Hepatocyte (in vitro differentiated cells): ENCODE data around the gene IL20RA. TPM values are rescaled to one million over a fixed set of nuclear protein-coding genes. Genes with fewer than 3 reads are reported as not detected.
A peak's percentile ranks its signal among the peaks of the same experiment; 100 is the strongest.

Source experiments
- DNase-seq: peaks from one replicate; pipeline ENCODE4 v3.0.0-alpha.2; 2016; ENCODE audit warnings: low spot score
- H2AFZ ChIP-seq: fragments of 200-600 bp; sonication (generic); 2 replicates; pipeline ENCODE4 v1.6.0; 2016; ENCODE audit warnings: antibody characterized with exemption, mild to moderate bottlenecking
- H3K27ac ChIP-seq: fragments of 200-600 bp; sonication (generic); 2 replicates; pipeline ENCODE4 v1.5.1; 2016; ENCODE audit warnings: mild to moderate bottlenecking
- H3K27me3 ChIP-seq: fragments of 200-600 bp; sonication (generic); 2 replicates; pipeline ENCODE4 v1.6.1; 2016
- H3K36me3 ChIP-seq: fragments of 200-600 bp; sonication (generic); replicated peaks from 2 replicates; pipeline ENCODE4 v1.5.1; 2016; ENCODE audit warnings: low read depth; ENCODE audit not compliant: insufficient read depth
- H3K4me1 ChIP-seq: fragments of 200-600 bp; sonication (generic); 2 replicates; pipeline ENCODE4 v1.5.1; 2016; ENCODE audit warnings: mild to moderate bottlenecking, moderate library complexity; ENCODE audit not compliant: insufficient read depth
- H3K4me2 ChIP-seq: fragments of 200-600 bp; sonication (generic); 2 replicates; pipeline ENCODE4 v1.6.0; 2016
- H3K4me3 ChIP-seq: fragments of 200-600 bp; sonication (generic); 2 replicates; pipeline ENCODE4 v1.5.1; 2016; ENCODE audit warnings: mild to moderate bottlenecking
- H3K79me2 ChIP-seq: fragments of 200-600 bp; sonication (generic); 2 replicates; pipeline ENCODE4 v1.6.0; 2017; ENCODE audit warnings: mild to moderate bottlenecking
- H3K9me2 ChIP-seq: fragments of 200-600 bp; sonication (generic); replicated peaks from 2 replicates; pipeline ENCODE4 v1.6.0; 2017; ENCODE audit warnings: mild to moderate bottlenecking; ENCODE audit not compliant: insufficient read depth
- H3K9me3 ChIP-seq: fragments of 200-600 bp; sonication (generic); 2 replicates; pipeline ENCODE4 v1.5.1; 2016; ENCODE audit warnings: low read depth, mild to moderate bottlenecking
- H4K20me1 ChIP-seq: fragments of 200-600 bp; sonication (generic); 2 replicates; pipeline ENCODE4 v1.6.0; 2016; ENCODE audit warnings: mild to moderate bottlenecking; ENCODE audit not compliant: insufficient read depth, poor library complexity, severe bottlenecking
- EZH2 ChIP-seq: fragments of 200-600 bp; sonication (generic); IDR thresholded peaks from 2 replicates; pipeline ENCODE4 v1.6.1; 2016; ENCODE audit warnings: antibody characterized with exemption, mild to moderate bottlenecking, borderline replicate concordance
- EZH2phosphoT487 ChIP-seq: fragments of 200-600 bp; sonication (generic); IDR thresholded peaks from one replicate; pipeline ENCODE4 v1.6.1; 2018; ENCODE audit warnings: antibody characterized with exemption, mild to moderate bottlenecking, low read depth, moderate library complexity; ENCODE audit not compliant: unreplicated experiment, severe bottlenecking
- WGBS: methylation state at CpG from one replicate; pipeline ENCODE4 v1.1.6; 2016; ENCODE audit warnings: low lambda C conversion rate; ENCODE audit errors: missing lambda C conversion rate; 5-methylcytosine and 5-hydroxymethylcytosine counted together
- polyA plus RNA-seq: library from polyadenylated mRNA; unstranded; fragments of >200 nt; fragmentation: Nextera tagmentation; extraction: Ambion mirVana; gene quantifications from 2 replicates; pipeline ENCODE4 v1.2.1, GENCODE V29; 2016
- total RNA-seq: library from RNA; depleted of rRNA; stranded (reverse); fragments of >200 nt; gene quantifications from 2 replicates; pipeline ENCODE4 v1.2.3, GENCODE V29; 2014
- TF ChIP-seq, protein P1 (sequence below): fragments of 200-600 bp; sonication (generic); IDR thresholded peaks from 2 replicates; pipeline ENCODE4 v1.5.1; 2016; ENCODE audit warnings: antibody characterized with exemption, mild to moderate bottlenecking; ENCODE audit not compliant: poor library complexity

Gene IL20RA
- total and polyA plus RNA-seq, 2 experiments from 2014 or later: 0.52 to 0.63 TPM

DNA sequence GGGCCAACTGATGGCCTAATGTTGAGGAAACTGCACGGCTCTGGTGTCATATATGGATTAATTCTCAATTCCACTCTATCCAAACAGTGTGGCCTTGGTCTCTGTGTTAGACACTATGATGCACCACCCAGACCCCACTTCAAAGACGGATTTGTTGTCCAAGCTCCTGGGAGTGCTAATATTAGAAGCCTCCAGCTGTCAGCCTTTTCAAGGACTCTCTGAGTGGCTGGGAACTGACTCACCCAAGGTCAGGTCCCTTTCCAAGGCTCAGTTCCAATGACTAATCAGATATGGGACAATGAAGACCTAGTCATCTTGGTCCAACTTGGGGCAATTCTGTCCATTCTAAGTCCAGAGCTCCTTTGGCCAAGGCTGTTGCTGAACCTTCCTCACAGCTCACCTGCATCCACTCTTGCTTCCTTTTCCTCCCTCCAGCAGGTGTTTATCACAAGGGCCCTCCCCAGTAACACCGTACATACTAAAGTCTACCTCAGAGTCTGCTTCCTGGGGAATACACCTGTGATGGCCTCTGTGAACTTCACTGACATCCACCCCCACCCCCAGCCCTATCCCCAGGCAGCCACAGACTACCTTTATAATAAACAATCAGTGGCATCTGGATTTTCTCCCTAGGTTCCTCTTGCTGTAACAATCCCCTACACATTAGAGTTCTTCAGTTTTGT, 7.2 kb upstream of the IL20RA start:
- Histone ChIP-seq H3K4me1 (no peaks in the 10 kb centered on the region), H3K4me3 (no peak overlapping the region), H3K4me2 (no peak overlapping the region), H4K20me1 (no peaks in the 10 kb centered on the region), H3K9me3 (no peaks in the 10 kb centered on the region), H3K9me2 (no peaks in the 10 kb centered on the region), H3K36me3 (no peaks in the 10 kb centered on the region), H3K79me2 (no peaks in the 10 kb centered on the region), H2AFZ (no peak overlapping the region), H3K27ac (no peak overlapping the region), H3K27me3 (no peaks in the 10 kb centered on the region)
- DNase-seq: no peak
- WGBS: 80% methylated on average over 3 of the region's 3 CpGs
- TF ChIP-seq, protein P1, sequence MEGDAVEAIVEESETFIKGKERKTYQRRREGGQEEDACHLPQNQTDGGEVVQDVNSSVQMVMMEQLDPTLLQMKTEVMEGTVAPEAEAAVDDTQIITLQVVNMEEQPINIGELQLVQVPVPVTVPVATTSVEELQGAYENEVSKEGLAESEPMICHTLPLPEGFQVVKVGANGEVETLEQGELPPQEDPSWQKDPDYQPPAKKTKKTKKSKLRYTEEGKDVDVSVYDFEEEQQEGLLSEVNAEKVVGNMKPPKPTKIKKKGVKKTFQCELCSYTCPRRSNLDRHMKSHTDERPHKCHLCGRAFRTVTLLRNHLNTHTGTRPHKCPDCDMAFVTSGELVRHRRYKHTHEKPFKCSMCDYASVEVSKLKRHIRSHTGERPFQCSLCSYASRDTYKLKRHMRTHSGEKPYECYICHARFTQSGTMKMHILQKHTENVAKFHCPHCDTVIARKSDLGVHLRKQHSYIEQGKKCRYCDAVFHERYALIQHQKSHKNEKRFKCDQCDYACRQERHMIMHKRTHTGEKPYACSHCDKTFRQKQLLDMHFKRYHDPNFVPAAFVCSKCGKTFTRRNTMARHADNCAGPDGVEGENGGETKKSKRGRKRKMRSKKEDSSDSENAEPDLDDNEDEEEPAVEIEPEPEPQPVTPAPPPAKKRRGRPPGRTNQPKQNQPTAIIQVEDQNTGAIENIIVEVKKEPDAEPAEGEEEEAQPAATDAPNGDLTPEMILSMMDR: no peak
- TF ChIP-seq EZH2phosphoT487 (no peak), EZH2 (no peak)

DNA sequence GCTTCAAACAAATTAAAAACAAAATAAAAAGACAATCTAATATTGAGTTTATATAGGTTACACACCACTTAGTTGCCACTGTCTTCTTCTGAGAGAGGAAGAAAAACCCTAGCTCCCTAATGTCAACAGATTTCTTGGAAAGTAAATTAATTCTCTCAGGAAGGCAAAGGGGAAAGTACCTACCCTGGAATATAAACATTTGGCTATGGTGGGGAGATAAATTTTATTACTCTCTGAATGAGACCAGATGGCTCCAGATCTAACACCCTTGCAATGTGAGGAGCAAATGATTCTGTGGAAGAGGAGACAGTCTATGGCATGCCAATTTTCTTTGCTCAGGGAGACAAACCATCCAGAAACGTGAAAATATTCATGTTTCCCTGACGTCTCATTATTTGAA, 4.3 kb upstream of the IL20RA start:
- TF ChIP-seq, protein P1: no peak
- no peak for TF ChIP-seq EZH2phosphoT487
- Histone ChIP-seq H3K27me3 (no peaks in the 10 kb centered on the region), H3K9me3 (no peaks in the 10 kb centered on the region), H2AFZ (no peak overlapping the region), H3K4me1 (no peaks in the 10 kb centered on the region), H3K27ac (no peak overlapping the region), H3K79me2 (no peaks in the 10 kb centered on the region), H3K9me2 (no peaks in the 10 kb centered on the region), H4K20me1 (no peaks in the 10 kb centered on the region), H3K4me2 (no peak overlapping the region), H3K4me3 (no peak overlapping the region), H3K36me3 (no peaks in the 10 kb centered on the region)
- no peak for DNase-seq
- 50% methylated on average over 2 of the region's 2 CpGs for WGBS

DNA sequence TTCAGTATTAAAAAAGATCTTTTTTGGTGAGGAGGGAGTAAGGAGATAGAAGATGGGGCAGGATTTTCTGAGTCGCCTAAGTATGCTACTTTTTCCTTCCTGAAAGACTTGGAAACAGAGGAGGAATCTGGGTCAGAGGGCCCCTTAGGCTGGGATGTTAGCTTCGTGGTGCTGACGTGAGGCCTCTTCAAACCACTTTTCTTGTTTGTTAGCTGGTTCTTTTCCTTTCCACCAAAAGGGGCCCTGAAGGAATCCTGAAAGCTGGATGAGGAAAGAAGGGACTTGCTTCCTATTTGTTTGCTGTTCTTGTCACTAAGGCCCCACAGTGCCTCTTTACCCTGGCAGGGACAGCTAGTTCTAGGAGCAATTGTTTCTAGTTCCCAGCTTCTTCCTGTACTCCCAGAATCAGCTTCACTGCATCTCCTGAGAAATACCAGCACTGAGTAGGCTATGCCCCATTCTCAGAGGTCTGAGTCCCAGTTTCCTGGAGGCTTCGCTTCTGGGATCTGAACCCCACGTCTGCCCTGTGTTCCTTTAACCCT, 2.2 kb upstream of the IL20RA start:
- no peak for DNase-seq
- H3K4me3 ChIP-seq: no peak overlapping the region
- H3K27ac ChIP-seq: no peak overlapping the region
- no peaks in the 10 kb centered on the region for H3K9me3 ChIP-seq
- H2AFZ ChIP-seq: no peak overlapping the region
- WGBS: 85% methylated on average over 5 of the region's 5 CpGs
- H3K4me1 ChIP-seq: no peaks in the 10 kb centered on the region
- no peaks in the 10 kb centered on the region for H3K79me2 ChIP-seq
- no peaks in the 10 kb centered on the region for H3K36me3 ChIP-seq
- H3K4me2 ChIP-seq: no peak overlapping the region
- H3K27me3 ChIP-seq: peaks cover 19% of the 10 kb centered on the region
- no peaks in the 10 kb centered on the region for H4K20me1 ChIP-seq
- TF ChIP-seq EZH2phosphoT487: no peak
- no peaks in the 10 kb centered on the region for H3K9me2 ChIP-seq

DNA sequence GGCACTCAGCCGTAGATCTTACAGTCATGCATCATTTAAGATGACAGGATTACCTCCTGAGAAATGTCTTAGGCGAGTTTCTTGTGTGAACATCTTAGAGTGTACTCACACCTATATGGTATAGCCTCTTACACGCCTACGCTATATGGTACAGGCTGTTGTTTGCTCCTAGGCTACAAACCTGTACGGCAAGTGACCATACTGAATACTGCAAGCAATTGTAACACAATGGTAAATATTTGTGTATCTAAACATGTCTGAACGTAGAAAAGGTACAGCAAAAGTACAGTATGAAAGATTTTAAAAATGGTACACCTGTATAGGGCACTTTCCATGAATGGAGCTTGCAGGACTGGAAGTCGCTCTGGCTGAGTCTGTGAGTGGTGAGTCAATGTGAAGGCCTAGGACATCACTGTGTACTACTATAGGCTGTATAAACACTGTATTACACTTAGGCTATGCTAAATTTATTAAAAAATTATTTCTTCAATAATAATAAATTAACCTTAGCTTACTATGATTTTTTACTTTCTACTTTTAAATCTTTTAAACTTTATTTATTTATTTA, 541 bp upstream of the IL20RA start:
- Histone ChIP-seq H3K4me3 (no peak overlapping the region), H4K20me1 (no peaks in the 10 kb centered on the region), H3K4me1 (no peaks in the 10 kb centered on the region), H3K27ac (no peak overlapping the region), H3K9me2 (no peaks in the 10 kb centered on the region), H2AFZ (no peak overlapping the region), H3K27me3 (peaks cover 25% of the 10 kb centered on the region), H3K4me2 (peak overlapping the region; percentile 84), H3K9me3 (no peaks in the 10 kb centered on the region), H3K36me3 (no peaks in the 10 kb centered on the region), H3K79me2 (no peaks in the 10 kb centered on the region)
- no peak for DNase-seq
- 96% methylated on average over 7 of the region's 7 CpGs for WGBS
- no peak for TF ChIP-seq EZH2phosphoT487
